ENCODE data around the gene CNIH1. TPM values are rescaled to one million over a fixed set of nuclear protein-coding genes. Genes with fewer than 3 reads are reported as not detected.
"Not testable (repeated sequence)": the region's sequence is repeated elsewhere in the genome, so short reads cannot be mapped to it uniquely, and the experiment has no call there.

CNIH1 gene
- total RNA-seq, 6 donors from 2014 or later = 37.7 to 105 (median 57.9) TPM

DNA sequence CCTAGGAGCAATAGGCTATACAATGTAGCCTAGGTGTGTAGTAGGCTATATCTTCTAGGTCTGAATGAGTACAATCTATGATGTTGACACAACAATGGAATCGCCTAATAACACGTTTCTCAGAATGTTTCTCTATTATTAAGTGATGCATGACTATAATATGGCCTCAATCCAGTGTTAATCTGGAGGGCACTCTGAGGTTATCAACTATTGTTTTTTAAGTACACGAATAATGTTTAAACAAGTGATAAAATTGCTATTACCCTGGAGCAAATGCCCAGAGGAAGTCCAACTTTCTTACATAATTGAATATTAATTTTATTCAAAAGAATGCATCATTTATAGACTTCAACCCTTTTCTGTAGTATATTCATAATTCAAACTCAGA is 16.4 kb upstream of the CNIH1 start:
- Histone ChIP-seq H3K4me3 (no peak overlapping the region), H3K27ac (no peak overlapping the region), H3K9me3 (no peaks in the 10 kb centered on the region), H3K27me3 (no peaks in the 10 kb centered on the region), H3K36me3 (no peaks in the 10 kb centered on the region), H3K4me1 (no peaks in the 10 kb centered on the region)
- DNase-seq (no peak), ATAC-seq (ENCODE audit: low FRiP score in 2 of 2) (no peak)
- WGBS, 2 donors = 41 to 43% methylated on average over 3 of the region's 3 CpGs
- TF ChIP-seq POLR2A (IDR thresholded peaks at IDR 0.05) (no peak), CTCF (IDR thresholded peaks at IDR 0.05) (no peak), EP300 (IDR thresholded peaks at IDR 0.05) (no peak), POLR2AphosphoS5 (IDR thresholded peaks at IDR 0.05) (no peak)

- not testable (repeated sequence) for H3K27me3 ChIP-seq; H3K36me3 ChIP-seq; DNase-seq; H3K27ac ChIP-seq; H3K9me3 ChIP-seq; H3K4me3 ChIP-seq; H3K4me1 ChIP-seq; ATAC-seq (ENCODE audit: low FRiP score in 2 of 2)
- WGBS, 2 donors = 82% methylated on average over 1 of the region's 1 CpG
These were observed 15.8 kb upstream of the CNIH1 start for GRCh38 chr14:54456820-54457608.

- H3K36me3 ChIP-seq = no peaks in the 10 kb centered on the region
- no peaks in the 10 kb centered on the region for H3K4me1 ChIP-seq
- TF ChIP-seq POLR2AphosphoS5 (IDR thresholded peaks at IDR 0.05) (no peak), POLR2A (IDR thresholded peaks at IDR 0.05) (no peak), CTCF (IDR thresholded peaks at IDR 0.05) (no peak), EP300 (IDR thresholded peaks at IDR 0.05) (no peak)
- DNase-seq (no peak), ATAC-seq (ENCODE audit: low FRiP score in 2 of 2) (no peak)
- H3K9me3 ChIP-seq = no peaks in the 10 kb centered on the region
- WGBS, 2 donors = 88 to 94% methylated on average over 1 of the region's 1 CpG
- H3K27me3 ChIP-seq = no peaks in the 10 kb centered on the region
- H3K4me3 ChIP-seq = no peak overlapping the region
- no peak overlapping the region for H3K27ac ChIP-seq
These were observed 14.2 kb upstream of the CNIH1 start for GRCh38 chr14:54455363-54455762.

DNA sequence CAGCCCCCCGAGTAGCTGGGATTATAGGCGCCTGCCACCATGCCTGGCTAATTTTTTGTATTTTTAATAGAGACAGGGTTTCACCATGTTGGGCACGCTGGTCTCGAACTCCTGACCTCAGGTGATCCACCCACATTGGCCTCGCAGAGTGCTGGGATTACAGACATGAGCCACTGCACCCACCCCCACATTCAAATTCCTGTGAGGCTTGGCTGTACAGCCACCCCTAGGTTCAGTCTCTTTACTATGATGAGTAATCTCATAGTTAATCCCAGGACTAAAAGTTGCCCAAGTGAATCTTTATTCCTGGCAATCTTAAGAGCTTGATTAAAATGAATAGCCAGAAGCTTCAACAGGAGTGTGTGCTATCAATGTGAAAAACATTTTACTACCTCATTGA is 12.8 kb upstream of the CNIH1 start:
- 89 to 96% methylated on average over 5 of the region's 5 CpGs for WGBS, 2 donors
- DNase-seq; H3K27ac ChIP-seq; H3K4me3 ChIP-seq; ATAC-seq (ENCODE audit: low FRiP score in 2 of 2); H3K36me3 ChIP-seq; H3K4me1 ChIP-seq; H3K27me3 ChIP-seq; H3K9me3 ChIP-seq: not testable (repeated sequence)

DNA sequence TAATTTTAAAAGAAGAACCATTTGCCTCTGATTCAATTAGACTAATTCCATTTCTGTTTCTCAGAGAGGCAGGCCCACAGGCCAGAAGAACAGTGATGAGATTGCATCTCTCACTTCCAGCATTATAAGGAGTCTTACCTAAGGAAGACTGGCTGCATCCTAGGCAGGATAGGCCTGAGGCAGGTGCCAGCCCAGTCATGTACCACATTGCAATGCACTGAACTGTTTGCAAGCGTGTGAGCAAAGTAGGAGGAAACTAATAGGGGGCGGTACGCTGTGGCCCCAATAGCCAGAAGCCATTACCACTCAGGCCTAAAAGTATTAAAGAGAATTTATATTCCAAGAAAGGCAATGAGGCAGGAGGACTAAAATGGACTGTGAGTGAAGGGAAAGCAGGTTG is 12.1 kb upstream of the CNIH1 start:
- Histone ChIP-seq H3K27ac (no peak overlapping the region), H3K4me3 (no peak overlapping the region), H3K36me3 (no peaks in the 10 kb centered on the region), H3K9me3 (no peaks in the 10 kb centered on the region), H3K27me3 (no peaks in the 10 kb centered on the region), H3K4me1 (no peaks in the 10 kb centered on the region)
- WGBS, 2 donors = 83 to 89% methylated on average over 3 of the region's 3 CpGs
- ATAC-seq (ENCODE audit: low FRiP score in 2 of 2) (no peak), DNase-seq (no peak)
- TF ChIP-seq CTCF (IDR thresholded peaks at IDR 0.05) (no peak), POLR2A (IDR thresholded peaks at IDR 0.05) (no peak), POLR2AphosphoS5 (IDR thresholded peaks at IDR 0.05) (no peak), EP300 (IDR thresholded peaks at IDR 0.05) (no peak)

DNA sequence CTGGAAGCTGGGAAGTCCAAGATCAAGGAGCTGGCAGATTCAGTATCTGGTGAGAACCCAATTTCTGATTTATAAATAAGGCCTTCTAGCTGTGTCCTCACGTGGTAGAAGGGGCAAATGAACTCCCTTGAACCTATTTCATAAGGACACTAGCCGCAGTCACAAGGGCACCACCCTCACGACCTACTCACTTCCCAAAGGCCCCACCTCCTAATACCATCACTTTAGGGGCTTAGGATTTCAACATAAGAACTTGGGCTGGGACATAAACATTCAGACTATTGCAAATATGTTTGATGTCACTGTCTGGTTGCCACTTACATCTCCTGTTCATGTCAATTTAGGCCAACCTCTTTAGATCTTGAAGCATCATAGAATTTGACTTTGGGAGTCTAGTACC is 10.8 kb upstream of the CNIH1 start:
- no peak for DNase-seq
- Histone ChIP-seq H3K4me3 (no peak overlapping the region), H3K27ac (no peak overlapping the region), H3K9me3 (no peaks in the 10 kb centered on the region), H3K27me3 (no peaks in the 10 kb centered on the region), H3K36me3 (no peaks in the 10 kb centered on the region), H3K4me1 (no peaks in the 10 kb centered on the region)
- TF ChIP-seq CTCF (IDR thresholded peaks at IDR 0.05) (no peak), EP300 (IDR thresholded peaks at IDR 0.05) (no peak), POLR2AphosphoS5 (IDR thresholded peaks at IDR 0.05) (no peak), POLR2A (IDR thresholded peaks at IDR 0.05) (no peak)
- 74 to 78% methylated on average over 3 of the region's 3 CpGs for WGBS, 2 donors
- ATAC-seq (ENCODE audit: low FRiP score in 2 of 2) = peak in 1 of 2 donors; percentile 18

Data from upper lobe of left lung (tissue), 6 donors.